ENCODE results near the gene UNC5B. TPM values are rescaled to one million over a fixed set of nuclear protein-coding genes. Genes with fewer than 3 reads are reported as not detected.

UNC5B gene
- total and polyA plus RNA-seq, 2 experiments from 2014 or later, result 12.7 to 15.5 TPM

DNA sequence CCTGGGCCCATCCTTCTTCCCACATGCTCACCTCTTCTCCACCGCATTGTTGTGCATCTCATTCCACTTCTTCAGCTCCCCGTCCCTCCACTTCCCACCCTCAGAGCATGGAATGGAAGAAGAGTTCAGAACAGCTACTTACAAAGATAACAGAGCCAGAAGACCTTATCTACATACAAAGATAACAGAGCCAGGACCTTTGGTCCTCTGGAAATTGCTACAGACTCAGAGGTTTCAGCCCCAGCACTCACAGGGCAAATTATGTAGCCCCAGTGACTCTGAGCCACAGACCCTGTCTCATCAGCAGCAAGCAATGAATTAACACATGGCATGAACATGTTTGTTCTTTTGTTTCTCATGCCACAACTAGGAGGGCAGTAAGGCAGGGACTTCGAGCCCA is 78.0 kb downstream of the UNC5B start:
- Histone ChIP-seq H3K4me2 (no peak overlapping the region), H3K27me3 (no peaks in the 10 kb centered on the region), H3K36me3 (replicated peaks; ENCODE audit: insufficient read depth, low read depth) (no peaks in the 10 kb centered on the region), H3K9me3 (ENCODE audit: low read depth) (no peaks in the 10 kb centered on the region), H4K20me1 (ENCODE audit: insufficient read depth, poor library complexity, severe bottlenecking) (no peaks in the 10 kb centered on the region), H3K4me1 (ENCODE audit: insufficient read depth) (peaks cover 8% of the 10 kb centered on the region), H3K27ac (no peak overlapping the region), H3K4me3 (no peak overlapping the region), H2AFZ (no peak overlapping the region), H3K79me2 (no peaks in the 10 kb centered on the region), H3K9me2 (replicated peaks; ENCODE audit: insufficient read depth) (no peaks in the 10 kb centered on the region)
- no peak for DNase-seq (ENCODE audit: low spot score)
- 76% methylated on average over 3 of the region's 3 CpGs for WGBS (ENCODE audit: low lambda C conversion rate, missing lambda C conversion rate)
- TF ChIP-seq EZH2 (IDR thresholded peaks at IDR 0.05; ENCODE audit: borderline replicate concordance), result no peak
- TF ChIP-seq CTCF (IDR thresholded peaks at IDR 0.05; ENCODE audit: poor library complexity), result no peak
- TF ChIP-seq EZH2phosphoT487 (IDR thresholded peaks at IDR 0.05; ENCODE audit: low read depth, severe bottlenecking, unreplicated experiment), result no peak

DNA sequence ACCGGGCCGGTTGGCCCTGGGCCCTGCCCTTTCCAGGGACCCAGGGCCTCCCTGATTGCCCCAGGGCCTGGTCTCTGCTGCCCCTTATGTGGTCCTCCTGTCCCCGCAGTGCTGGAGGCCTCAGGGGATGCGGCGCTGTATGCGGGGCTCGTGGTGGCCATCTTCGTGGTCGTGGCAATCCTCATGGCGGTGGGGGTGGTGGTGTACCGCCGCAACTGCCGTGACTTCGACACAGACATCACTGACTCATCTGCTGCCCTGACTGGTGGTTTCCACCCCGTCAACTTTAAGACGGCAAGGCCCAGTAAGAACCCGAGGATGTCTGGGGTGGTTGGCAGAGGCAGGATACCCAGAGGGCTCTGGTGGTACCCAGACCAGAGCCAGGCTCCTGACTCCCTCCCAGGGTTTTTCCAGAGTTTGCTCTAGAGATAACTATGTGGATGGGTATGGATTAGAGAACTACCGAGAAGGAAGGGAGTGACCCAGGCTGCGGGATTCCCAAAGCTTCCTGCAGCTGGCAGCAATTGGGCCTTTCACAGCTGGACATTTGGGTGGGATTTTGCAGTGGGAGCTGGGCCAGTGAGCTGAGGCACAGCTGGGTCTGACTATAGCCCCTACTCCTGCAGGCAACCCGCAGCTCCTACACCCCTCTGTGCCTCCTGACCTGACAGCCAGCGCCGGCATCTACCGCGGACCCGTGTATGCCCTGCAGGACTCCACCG is 78.6 kb downstream of the UNC5B start:
- TF ChIP-seq EZH2 (IDR thresholded peaks at IDR 0.05; ENCODE audit: borderline replicate concordance) (no peak), CTCF (IDR thresholded peaks at IDR 0.05; ENCODE audit: poor library complexity) (no peak), EZH2phosphoT487 (IDR thresholded peaks at IDR 0.05; ENCODE audit: low read depth, severe bottlenecking, unreplicated experiment) (no peak)
- no peaks in the 10 kb centered on the region for H3K27me3 ChIP-seq
- H3K4me1 ChIP-seq (ENCODE audit: insufficient read depth), result peaks cover 8% of the 10 kb centered on the region
- WGBS (ENCODE audit: low lambda C conversion rate, missing lambda C conversion rate), result 95% methylated on average over 26 of the region's 26 CpGs
- no peaks in the 10 kb centered on the region for H3K36me3 ChIP-seq (replicated peaks; ENCODE audit: insufficient read depth, low read depth)
- no peak overlapping the region for H3K4me2 ChIP-seq
- H3K27ac ChIP-seq, result no peak overlapping the region
- DNase-seq (ENCODE audit: low spot score), result no peak
- H4K20me1 ChIP-seq (ENCODE audit: insufficient read depth, poor library complexity, severe bottlenecking), result no peaks in the 10 kb centered on the region
- H3K9me3 ChIP-seq (ENCODE audit: low read depth), result no peaks in the 10 kb centered on the region
- H2AFZ ChIP-seq, result no peak overlapping the region
- no peaks in the 10 kb centered on the region for H3K9me2 ChIP-seq (replicated peaks; ENCODE audit: insufficient read depth)
- no peaks in the 10 kb centered on the region for H3K79me2 ChIP-seq
- no peak overlapping the region for H3K4me3 ChIP-seq

GRCh38 chr10:71291528-71291900 is 79.1 kb downstream of the UNC5B start:
- Histone ChIP-seq H3K4me3 (no peak overlapping the region), H2AFZ (no peak overlapping the region), H4K20me1 (ENCODE audit: insufficient read depth, poor library complexity, severe bottlenecking) (no peaks in the 10 kb centered on the region), H3K27ac (no peak overlapping the region), H3K4me2 (no peak overlapping the region), H3K36me3 (replicated peaks; ENCODE audit: insufficient read depth, low read depth) (no peaks in the 10 kb centered on the region), H3K9me2 (replicated peaks; ENCODE audit: insufficient read depth) (no peaks in the 10 kb centered on the region), H3K4me1 (ENCODE audit: insufficient read depth) (peaks cover 8% of the 10 kb centered on the region), H3K27me3 (no peaks in the 10 kb centered on the region), H3K79me2 (no peaks in the 10 kb centered on the region), H3K9me3 (ENCODE audit: low read depth) (no peaks in the 10 kb centered on the region)
- over 99% methylated on average over 13 of the region's 13 CpGs for WGBS (ENCODE audit: low lambda C conversion rate, missing lambda C conversion rate)
- no peak for DNase-seq (ENCODE audit: low spot score)
- no peak for TF ChIP-seq EZH2 (IDR thresholded peaks at IDR 0.05; ENCODE audit: borderline replicate concordance)
- TF ChIP-seq EZH2phosphoT487 (IDR thresholded peaks at IDR 0.05; ENCODE audit: low read depth, severe bottlenecking, unreplicated experiment), result no peak
- no peak for TF ChIP-seq CTCF (IDR thresholded peaks at IDR 0.05; ENCODE audit: poor library complexity)
